ENCODE data around the gene GATA5. TPM values are rescaled to one million over a fixed set of nuclear protein-coding genes. Genes with fewer than 3 reads are reported as not detected.

Gene GATA5
- total RNA-seq, 1 donor from 2014 or later: not detected

GRCh38 chr20:62513991-62514390 lies 38.2 kb upstream of the GATA5 start:
- Mint-ChIP-seq H3K4me1 (ENCODE audit: low read depth) (no peaks in the 10 kb centered on the region), H3K27ac (no peak overlapping the region), H3K9me3 (no peaks in the 10 kb centered on the region), H3K36me3 (ENCODE audit: low read depth) (no peaks in the 10 kb centered on the region), H3K4me3 (no peak overlapping the region), H3K27me3 (ENCODE audit: insufficient read depth) (peaks cover 13% of the 10 kb centered on the region)
- no peak for DNase-seq (ENCODE audit: low spot score)
- intact Hi-C loops (cut with micrococcal nuclease): no loop called here

GRCh38 chr20:62511915-62512610 lies 36.3 kb upstream of the GATA5 start:
- no peak overlapping the region for H3K27ac Mint-ChIP-seq
- DNase-seq (ENCODE audit: low spot score): no peak
- no peaks in the 10 kb centered on the region for H3K4me1 Mint-ChIP-seq (ENCODE audit: low read depth)
- peaks cover 13% of the 10 kb centered on the region for H3K27me3 Mint-ChIP-seq (ENCODE audit: insufficient read depth)
- no peaks in the 10 kb centered on the region for H3K36me3 Mint-ChIP-seq (ENCODE audit: low read depth)
- H3K4me3 Mint-ChIP-seq: no peak overlapping the region
- intact Hi-C loops (cut with micrococcal nuclease): no loop called here
- no peaks in the 10 kb centered on the region for H3K9me3 Mint-ChIP-seq

GRCh38 chr20:62511300-62511914 lies 35.6 kb upstream of the GATA5 start:
- no peaks in the 10 kb centered on the region for H3K4me1 Mint-ChIP-seq (ENCODE audit: low read depth)
- no peak overlapping the region for H3K27ac Mint-ChIP-seq
- H3K36me3 Mint-ChIP-seq (ENCODE audit: low read depth): no peaks in the 10 kb centered on the region
- no peaks in the 10 kb centered on the region for H3K9me3 Mint-ChIP-seq
- no peak overlapping the region for H3K4me3 Mint-ChIP-seq
- peaks cover 13% of the 10 kb centered on the region for H3K27me3 Mint-ChIP-seq (ENCODE audit: insufficient read depth)
- no peak for DNase-seq (ENCODE audit: low spot score)
- intact Hi-C loops (cut with micrococcal nuclease): no loop called here

- intact Hi-C loops (cut with micrococcal nuclease): no loop called here
- no peak for DNase-seq (ENCODE audit: low spot score)
- Mint-ChIP-seq H3K36me3 (ENCODE audit: low read depth) (peaks cover 3% of the 10 kb centered on the region), H3K9me3 (no peaks in the 10 kb centered on the region), H3K4me1 (ENCODE audit: low read depth) (no peaks in the 10 kb centered on the region), H3K27me3 (ENCODE audit: insufficient read depth) (peaks cover 11% of the 10 kb centered on the region), H3K27ac (no peak overlapping the region), H3K4me3 (no peak overlapping the region)
Measured at GRCh38 chr20:62508641-62509051, 32.9 kb upstream of the GATA5 start.

- DNase-seq (ENCODE audit: low spot score): no peak
- H3K36me3 Mint-ChIP-seq (ENCODE audit: low read depth): peaks cover 3% of the 10 kb centered on the region
- intact Hi-C loops (cut with micrococcal nuclease): no loop called here
- no peak overlapping the region for H3K27ac Mint-ChIP-seq
- no peak overlapping the region for H3K4me3 Mint-ChIP-seq
- no peaks in the 10 kb centered on the region for H3K4me1 Mint-ChIP-seq (ENCODE audit: low read depth)
- no peaks in the 10 kb centered on the region for H3K9me3 Mint-ChIP-seq
- peaks cover 9% of the 10 kb centered on the region for H3K27me3 Mint-ChIP-seq (ENCODE audit: insufficient read depth)
Measured at GRCh38 chr20:62507991-62508640, 32.3 kb upstream of the GATA5 start.

- no peaks in the 10 kb centered on the region for H3K9me3 Mint-ChIP-seq
- intact Hi-C loops (cut with micrococcal nuclease): no loop called here
- peaks cover 4% of the 10 kb centered on the region for H3K4me1 Mint-ChIP-seq (ENCODE audit: low read depth)
- H3K27ac Mint-ChIP-seq: no peak overlapping the region
- peaks cover 2% of the 10 kb centered on the region for H3K27me3 Mint-ChIP-seq (ENCODE audit: insufficient read depth)
- H3K36me3 Mint-ChIP-seq (ENCODE audit: low read depth): peaks cover 3% of the 10 kb centered on the region
- H3K4me3 Mint-ChIP-seq: no peak overlapping the region
- DNase-seq (ENCODE audit: low spot score): no peak
Measured at GRCh38 chr20:62507323-62507722, 31.5 kb upstream of the GATA5 start.

GRCh38 chr20:62506791-62507190 lies 31.0 kb upstream of the GATA5 start:
- peaks cover 9% of the 10 kb centered on the region for H3K4me1 Mint-ChIP-seq (ENCODE audit: low read depth)
- H3K36me3 Mint-ChIP-seq (ENCODE audit: low read depth): peaks cover 3% of the 10 kb centered on the region
- H3K4me3 Mint-ChIP-seq: no peak overlapping the region
- no peak for DNase-seq (ENCODE audit: low spot score)
- H3K9me3 Mint-ChIP-seq: no peaks in the 10 kb centered on the region
- no peak overlapping the region for H3K27ac Mint-ChIP-seq
- intact Hi-C loops (cut with micrococcal nuclease): no loop called here
- H3K27me3 Mint-ChIP-seq (ENCODE audit: insufficient read depth): no peaks in the 10 kb centered on the region

- DNase-seq (ENCODE audit: low spot score): no peak
Measured at GRCh38 chr20:62506087-62506486, 30.3 kb upstream of the GATA5 start.

GRCh38 chr20:62505337-62506045 lies 29.7 kb upstream of the GATA5 start:
- Mint-ChIP-seq H3K9me3 (no peaks in the 10 kb centered on the region), H3K27me3 (ENCODE audit: insufficient read depth) (no peaks in the 10 kb centered on the region), H3K27ac (no peak overlapping the region), H3K4me1 (ENCODE audit: low read depth) (peaks cover 22% of the 10 kb centered on the region), H3K4me3 (no peak overlapping the region), H3K36me3 (ENCODE audit: low read depth) (peaks cover 3% of the 10 kb centered on the region)
- intact Hi-C loops (cut with micrococcal nuclease): no loop called here
- DNase-seq (ENCODE audit: low spot score): no peak

More at GRCh38 chr20:62506087-62506486, 30.3 kb upstream of the GATA5 start:
- H3K4me3 Mint-ChIP-seq: no peak overlapping the region
- H3K9me3 Mint-ChIP-seq: no peaks in the 10 kb centered on the region
- H3K36me3 Mint-ChIP-seq (ENCODE audit: low read depth): peaks cover 3% of the 10 kb centered on the region
- intact Hi-C loops (cut with micrococcal nuclease): no loop called here
- no peaks in the 10 kb centered on the region for H3K27me3 Mint-ChIP-seq (ENCODE audit: insufficient read depth)
- H3K27ac Mint-ChIP-seq: no peak overlapping the region
- H3K4me1 Mint-ChIP-seq (ENCODE audit: low read depth): peaks cover 16% of the 10 kb centered on the region

- H3K36me3 Mint-ChIP-seq (ENCODE audit: low read depth): peaks cover 4% of the 10 kb centered on the region
Measured at GRCh38 chr20:62504323-62504722, 28.5 kb upstream of the GATA5 start.

GRCh38 chr20:62503401-62504178 lies 27.8 kb upstream of the GATA5 start:
- Mint-ChIP-seq H3K4me3 (no peak overlapping the region), H3K9me3 (no peaks in the 10 kb centered on the region), H3K27me3 (ENCODE audit: insufficient read depth) (no peaks in the 10 kb centered on the region), H3K36me3 (ENCODE audit: low read depth) (peaks cover 4% of the 10 kb centered on the region), H3K27ac (peak overlapping the region; percentile 54), H3K4me1 (ENCODE audit: low read depth) (peaks cover 26% of the 10 kb centered on the region)
- no peak for DNase-seq (ENCODE audit: low spot score)
- intact Hi-C loops (cut with micrococcal nuclease): loop anchor here (5.0 kb wide), 4 partner anchors 99 to 434 kb away; partner anchors contain the start of genes GID8 and MTG2

More at GRCh38 chr20:62504323-62504722, 28.5 kb upstream of the GATA5 start:
- Mint-ChIP-seq H3K4me1 (ENCODE audit: low read depth) (peaks cover 26% of the 10 kb centered on the region), H3K9me3 (no peaks in the 10 kb centered on the region), H3K27me3 (ENCODE audit: insufficient read depth) (no peaks in the 10 kb centered on the region), H3K4me3 (no peak overlapping the region), H3K27ac (no peak overlapping the region)
- no peak for DNase-seq (ENCODE audit: low spot score)
- intact Hi-C loops (cut with micrococcal nuclease): loop anchor here (5.0 kb wide), 4 partner anchors 98 to 433 kb away; partner anchors contain the start of genes GID8 and MTG2

- Mint-ChIP-seq H3K9me3 (no peaks in the 10 kb centered on the region), H3K4me1 (ENCODE audit: low read depth) (peaks cover 26% of the 10 kb centered on the region), H3K27ac (peak overlapping the region; percentile 89), H3K36me3 (ENCODE audit: low read depth) (peaks cover 4% of the 10 kb centered on the region), H3K27me3 (ENCODE audit: insufficient read depth) (no peaks in the 10 kb centered on the region), H3K4me3 (peak overlapping the region; percentile 61)
- DNase-seq (ENCODE audit: low spot score): no peak
- intact Hi-C loops (cut with micrococcal nuclease): loop anchor here (1.0 to 5.0 kb wide), 9 partner anchors 22 to 435 kb away; partner anchors contain the start of genes GID8, MTG2 and SLCO4A1
Measured at GRCh38 chr20:62502496-62503095, 26.8 kb upstream of the GATA5 start.
